Stimulated activated CD4-positive, alpha-beta T cell treated with anti-CD3 and anti-CD28 coated beads, TNF-alpha, amount 100 ng/mL, for 48 hours (primary cell): Measurements from ENCODE around the gene NELFA.

Source experiments
- DNase-seq, 3 donors: peaks; one replicate each; pipeline ENCODE4 v3.0.0-alpha.2; 2020; ENCODE audit warnings: low read depth in 3 of 3

NELFA gene

GRCh38 chr4:2008921-2009650 lies at the start of gene NELFA:
Gene NELFA (minus strand): TSS chr4:2008974. CDS start chr4:2008959, 15 bp downstream.
- peak; percentile 88 to 94 (median 91) for DNase-seq

- no peak for DNase-seq
Measured at GRCh38 chr4:2057382-2058065, 48.8 kb upstream of the NELFA start.

DNA sequence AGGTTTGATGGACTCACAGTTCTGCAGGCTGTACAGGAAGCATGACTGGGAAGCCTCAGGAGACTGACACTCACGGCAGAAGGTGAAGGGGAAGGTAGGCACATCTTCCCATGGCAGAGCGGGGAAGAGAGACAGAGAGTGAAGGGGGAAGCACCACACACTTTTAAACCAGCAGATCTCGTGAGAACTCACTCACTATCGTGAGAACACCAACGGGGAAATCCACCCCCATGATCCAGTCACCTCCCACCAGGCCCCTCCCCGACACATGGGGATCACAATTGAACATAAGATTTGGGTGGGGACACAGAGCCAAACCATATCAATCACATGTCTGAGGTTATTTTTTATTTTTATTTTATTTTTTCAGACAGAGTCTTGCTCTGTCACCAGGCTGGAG lies 45.4 kb upstream of the NELFA start:
- no peak for DNase-seq

DNA sequence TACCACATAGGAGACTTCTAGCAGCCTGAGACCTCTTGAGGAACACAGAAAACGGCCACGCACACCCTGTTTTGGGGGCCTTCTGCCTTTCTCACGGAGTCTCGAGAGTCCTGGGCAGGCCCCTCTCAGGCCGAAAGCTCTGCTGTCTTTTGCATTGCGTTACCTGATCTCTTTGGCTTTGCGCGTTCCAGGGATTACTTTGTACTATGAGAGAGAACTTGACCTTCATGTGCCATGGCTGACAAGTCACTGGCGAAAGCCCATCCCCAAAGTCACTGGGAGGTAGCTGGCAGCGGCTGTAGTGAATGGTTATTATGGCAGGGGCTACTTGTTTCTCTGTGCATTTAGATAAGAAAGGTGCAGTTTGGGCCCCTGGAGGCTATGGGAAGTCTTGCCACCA lies 42.3 kb upstream of the NELFA start:
- no peak for DNase-seq

- DNase-seq: no peak
Measured at GRCh38 chr4:2049811-2050210, 41.0 kb upstream of the NELFA start.

GRCh38 chr4:2049381-2049780 lies 40.6 kb upstream of the NELFA start:
- DNase-seq: no peak

GRCh38 chr4:2048831-2049230 lies 40.1 kb upstream of the NELFA start:
- no peak for DNase-seq

DNA sequence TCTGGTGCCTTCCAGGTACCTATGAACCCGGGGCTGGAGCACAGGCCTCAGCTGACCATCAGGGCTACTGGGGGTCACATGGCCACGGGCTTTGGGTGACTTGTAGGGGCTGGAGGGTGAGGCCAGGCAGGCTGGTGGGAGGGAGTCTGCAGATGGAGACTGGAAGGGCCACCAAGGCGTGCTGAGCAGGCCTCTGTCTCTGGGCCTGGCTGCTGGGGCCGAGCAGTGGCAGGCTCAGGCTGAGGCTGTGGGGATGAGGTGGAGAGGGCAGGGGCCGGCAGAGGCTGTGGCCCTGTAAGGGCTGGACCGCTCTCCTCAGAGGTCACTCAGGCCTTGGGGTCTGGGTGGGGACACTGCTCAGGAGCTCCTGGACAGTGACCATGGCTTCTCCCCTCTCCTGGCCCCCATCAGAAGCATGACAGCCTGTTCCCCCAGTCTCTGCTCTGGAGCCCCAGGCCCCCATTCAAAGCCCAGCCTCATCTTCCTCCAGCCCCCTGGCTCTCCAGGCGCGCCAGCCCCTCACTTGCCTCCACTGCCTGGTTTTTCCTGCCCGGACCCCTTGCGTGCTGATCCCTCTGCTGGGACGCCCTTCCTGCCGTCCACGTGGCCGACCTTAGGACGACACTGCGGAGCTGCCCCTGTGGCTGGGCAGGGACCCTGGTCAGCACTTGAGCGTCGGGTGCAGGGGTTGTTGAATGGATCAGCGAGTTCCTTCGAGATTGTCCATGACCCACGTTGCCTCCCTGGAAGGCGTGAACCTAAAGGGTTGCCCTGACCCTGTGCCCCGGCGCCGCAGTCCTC lies 39.2 kb upstream of the NELFA start:
- no peak for DNase-seq

GRCh38 chr4:2047031-2047660 lies 38.4 kb upstream of the NELFA start:
- DNase-seq: no peak

GRCh38 chr4:2046031-2046961 lies 37.5 kb upstream of the NELFA start:
- no peak for DNase-seq

- DNase-seq: no peak
Measured at GRCh38 chr4:2045518-2045951, 36.8 kb upstream of the NELFA start.

DNA sequence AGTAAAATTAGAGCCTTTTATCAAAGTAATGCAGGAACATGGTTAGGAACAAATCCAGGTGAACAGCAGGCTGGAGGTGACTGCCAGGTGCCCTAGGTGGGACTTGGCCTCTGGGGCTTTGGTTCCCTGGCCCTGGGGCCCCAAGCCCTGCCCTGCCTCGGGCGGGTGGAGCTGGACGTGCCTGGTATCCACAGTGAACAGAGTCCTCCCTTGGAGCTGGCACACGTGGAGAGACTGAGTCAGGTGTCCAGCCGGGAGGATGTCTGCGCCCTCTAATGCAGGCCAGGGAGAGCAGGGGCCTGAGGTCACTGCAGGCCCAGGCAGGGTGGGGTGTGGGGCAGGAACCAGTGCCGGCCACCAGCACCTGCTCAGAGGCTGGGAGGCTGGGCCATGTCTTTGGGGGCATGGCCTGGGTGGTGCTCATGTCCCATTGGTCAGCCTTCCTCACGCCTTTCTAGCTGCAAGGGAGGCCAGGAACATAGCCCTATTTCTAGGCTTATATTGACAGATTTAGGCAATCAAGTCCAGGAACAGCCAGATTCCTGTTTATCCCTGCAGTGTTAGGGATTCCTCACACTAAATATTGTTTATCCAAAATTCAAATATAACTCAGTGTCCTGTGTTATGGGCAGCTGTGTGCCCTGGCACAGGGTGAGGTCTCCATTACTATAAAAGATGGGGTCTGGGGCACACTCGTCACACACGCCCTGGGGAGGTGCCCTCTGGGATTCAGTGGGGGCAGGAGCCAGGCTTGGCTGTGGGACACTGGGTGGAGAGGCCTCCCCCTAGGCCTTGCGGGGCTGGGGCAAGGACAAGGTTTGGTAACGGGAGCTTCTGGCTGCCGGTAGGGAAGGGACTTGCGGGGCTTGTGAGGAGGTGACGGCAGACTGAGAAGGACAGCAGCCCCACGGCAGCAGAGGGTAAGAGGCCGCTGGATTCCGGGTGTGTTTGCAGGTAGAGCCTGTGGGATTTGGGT lies 36.1 kb upstream of the NELFA start:
- DNase-seq: no peak

DNA sequence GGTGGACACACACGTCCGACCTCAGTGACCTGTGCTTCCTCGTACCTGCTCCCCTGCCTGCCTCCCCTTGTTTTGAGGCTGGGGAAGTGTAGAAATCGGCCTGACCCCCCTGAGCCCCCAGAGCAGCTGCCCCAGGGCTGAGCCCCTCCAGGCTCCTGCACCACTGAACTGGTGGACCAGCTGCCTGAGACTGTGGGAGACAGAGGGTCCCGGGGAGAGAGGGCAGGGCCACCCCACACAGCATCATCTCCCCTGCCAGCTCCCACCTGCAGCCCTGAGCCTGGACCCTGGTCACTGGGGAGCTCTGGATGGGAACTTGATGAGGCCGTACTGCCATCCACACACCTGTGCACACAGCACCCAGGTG lies 35.3 kb upstream of the NELFA start:
- no peak for DNase-seq

GRCh38 chr4:2043396-2044118 lies 34.8 kb upstream of the NELFA start:
- no peak for DNase-seq

- no peak for DNase-seq
Measured at GRCh38 chr4:2042947-2043395, 34.2 kb upstream of the NELFA start.

- DNase-seq: peak in 1 of 3 donors; percentile 19
Measured at GRCh38 chr4:2042204-2042946, 33.6 kb upstream of the NELFA start.

DNA sequence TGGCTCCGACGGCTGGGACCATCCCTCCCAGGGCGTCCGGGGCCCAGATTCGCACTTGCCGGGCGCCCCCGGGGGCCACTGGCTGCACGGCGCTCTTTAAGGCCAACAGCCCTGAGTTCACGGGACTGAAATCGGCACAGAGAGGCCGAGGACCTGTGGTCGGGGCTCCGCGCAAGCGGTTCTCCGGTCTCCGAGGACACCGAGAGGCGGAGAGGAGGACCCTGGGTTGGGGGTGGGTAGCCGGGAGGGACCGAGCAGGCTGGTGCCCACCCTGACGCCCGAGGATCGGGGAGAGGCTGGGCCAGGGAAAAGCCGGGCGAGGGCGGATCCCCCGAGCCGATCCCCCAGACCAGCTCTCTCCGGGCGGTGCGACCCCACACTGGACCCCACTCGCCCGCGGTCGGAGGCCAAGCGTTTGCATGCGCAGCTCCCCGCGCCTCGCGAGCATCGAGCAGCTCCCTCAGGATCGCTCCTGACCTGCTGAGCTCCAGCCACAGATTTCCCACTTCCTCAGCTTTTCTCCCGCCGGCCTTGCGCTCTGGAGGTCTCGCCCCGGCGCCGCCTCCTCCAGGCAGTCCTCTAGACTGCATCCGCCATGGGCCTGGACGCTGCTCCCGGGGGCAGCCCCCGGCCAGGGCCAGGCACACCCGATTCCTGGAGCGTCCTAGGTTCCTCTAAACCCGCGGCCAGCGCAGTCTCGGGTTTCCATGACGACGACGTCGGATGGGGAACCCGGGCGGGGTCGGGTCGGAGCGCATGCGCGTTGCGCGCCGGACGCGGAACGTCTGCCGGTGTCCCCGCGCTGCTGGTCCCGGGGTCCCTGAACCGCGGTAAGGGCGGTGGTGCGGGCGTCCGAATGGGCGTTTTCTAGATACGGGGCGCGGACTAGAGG lies 32.7 kb upstream of the NELFA start:
- DNase-seq: peak; percentile 77 to 89 (median 83)
